ACC112 (cell line): ENCODE data around the gene ACP4.
"Not testable (repeated sequence)": the region's sequence is repeated elsewhere in the genome, so short reads cannot be mapped to it uniquely, and the experiment has no call there.

Experiments
- H2AFZ ChIP-seq: fragments of 200-600 bp; sonication (generic); one replicate; pipeline ENCODE4 v1.6.0; 2017; ENCODE audit warnings: antibody characterized with exemption, low read length; ENCODE audit not compliant: unreplicated experiment
- H3K27ac ChIP-seq: fragments of 200-600 bp; sonication (generic); 2 replicates; pipeline ENCODE4 v1.5.1; 2014; ENCODE audit warnings: low read depth, mild to moderate bottlenecking, antibody characterized with exemption, low read length, moderate library complexity
- H3K27me3 ChIP-seq: fragments of 200-600 bp; sonication (generic); 2 replicates; pipeline ENCODE4 v1.6.1; 2014; ENCODE audit warnings: mild to moderate bottlenecking, antibody characterized with exemption, low read length, moderate library complexity, mixed read lengths; ENCODE audit not compliant: insufficient read depth
- H3K36me3 ChIP-seq: fragments of 200-600 bp; sonication (generic); 2 replicates; pipeline ENCODE4 v1.6.1; 2016; ENCODE audit warnings: mild to moderate bottlenecking, antibody characterized with exemption, low read length, moderate library complexity, mixed read lengths; ENCODE audit not compliant: insufficient read depth
- H3K4me1 ChIP-seq: fragments of 200-600 bp; sonication (generic); one replicate; pipeline ENCODE4 v1.6.1; 2016; ENCODE audit warnings: low read length, mixed read lengths; ENCODE audit not compliant: insufficient read depth, unreplicated experiment, control insufficient read depth
- H3K4me3 ChIP-seq: fragments of 200-600 bp; sonication (generic); 2 replicates; pipeline ENCODE4 v1.5.1; 2014; ENCODE audit warnings: mild to moderate bottlenecking, low read depth, low read length
- H3K79me2 ChIP-seq: fragments of 200-600 bp; sonication (generic); one replicate; pipeline ENCODE4 v1.6.0; 2016; ENCODE audit warnings: low read length; ENCODE audit not compliant: control insufficient read depth, unreplicated experiment, insufficient read depth

The ACP4 gene

DNA sequence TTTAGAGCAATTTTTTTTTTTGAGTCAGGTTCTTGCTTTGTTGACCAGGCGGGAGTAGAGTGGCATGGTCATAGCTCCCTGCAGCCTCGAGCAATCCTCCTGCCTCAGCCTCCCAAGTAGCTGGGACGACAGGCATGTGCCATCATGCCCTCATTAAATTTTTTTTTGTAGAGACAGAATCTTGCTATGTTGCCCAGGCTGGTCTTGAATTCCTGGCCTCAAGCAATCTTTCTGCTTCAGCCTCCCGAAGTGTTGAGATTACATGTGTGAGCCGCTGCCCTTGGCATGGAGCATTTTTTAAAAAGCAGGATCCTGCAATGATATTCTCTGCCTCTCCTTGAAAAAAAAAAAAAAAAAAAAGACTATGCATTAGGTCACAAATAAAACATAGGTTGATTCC lies 14.1 kb upstream of the ACP4 start:
- H3K27me3 ChIP-seq = peaks cover 40% of the 10 kb centered on the region
- no peaks in the 10 kb centered on the region for H3K4me1 ChIP-seq
- H3K79me2 ChIP-seq = no peaks in the 10 kb centered on the region
- H3K27ac ChIP-seq = no peak overlapping the region
- H3K4me3 ChIP-seq = no peak overlapping the region
- H3K36me3 ChIP-seq = no peaks in the 10 kb centered on the region
- no peak overlapping the region for H2AFZ ChIP-seq

DNA sequence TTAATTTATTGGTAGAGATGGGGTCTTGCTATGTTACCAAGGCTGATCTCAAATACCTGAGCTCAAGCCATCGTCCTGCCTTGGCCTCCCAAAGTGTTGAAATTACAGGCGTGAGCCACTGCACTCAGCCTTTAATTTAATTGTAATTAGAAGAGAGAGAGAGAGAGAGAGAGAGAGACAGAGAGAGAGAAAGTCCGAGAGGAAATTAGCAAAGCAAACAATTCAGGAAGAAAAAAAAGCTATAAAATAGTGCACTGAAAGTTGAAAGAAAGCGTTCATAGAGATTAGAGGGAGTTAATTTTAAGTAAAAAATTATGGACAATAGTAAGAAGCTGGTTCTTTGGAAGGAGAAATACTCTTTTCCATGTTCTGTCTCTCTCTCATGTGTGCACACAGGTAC lies 13.0 kb upstream of the ACP4 start:
- peaks cover 41% of the 10 kb centered on the region for H3K27me3 ChIP-seq
- no peaks in the 10 kb centered on the region for H3K4me1 ChIP-seq
- H3K27ac ChIP-seq = no peak overlapping the region
- no peak overlapping the region for H3K4me3 ChIP-seq
- H3K36me3 ChIP-seq = no peaks in the 10 kb centered on the region
- H3K79me2 ChIP-seq = no peaks in the 10 kb centered on the region
- H2AFZ ChIP-seq = no peak overlapping the region

DNA sequence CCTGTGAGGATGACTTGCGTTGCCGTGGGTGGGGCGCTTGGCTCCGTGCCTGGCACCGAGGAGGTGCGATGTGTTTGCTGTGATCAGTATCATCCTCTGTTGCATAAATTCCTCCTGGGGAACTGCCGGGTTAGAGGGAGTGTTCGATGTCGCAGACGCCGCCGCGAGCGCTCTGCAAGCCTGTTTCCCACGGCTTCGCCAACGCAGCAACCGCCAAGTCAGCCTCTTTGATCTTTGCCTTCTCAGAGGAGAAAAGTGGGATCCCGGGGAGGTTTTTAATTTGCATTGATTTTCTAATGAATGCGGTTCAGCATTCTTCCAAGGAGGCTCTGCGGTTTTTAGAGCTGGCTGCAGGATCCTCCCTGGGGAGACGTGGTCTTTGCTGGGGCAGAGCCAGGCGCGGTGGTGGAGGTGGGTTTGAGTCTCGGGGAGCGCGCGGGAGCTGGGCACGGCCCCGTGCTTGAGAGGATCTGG lies 12.3 kb upstream of the ACP4 start:
- Histone ChIP-seq H3K4me3 (no peak overlapping the region), H3K79me2 (no peaks in the 10 kb centered on the region), H3K27ac (no peak overlapping the region), H3K36me3 (no peaks in the 10 kb centered on the region), H3K27me3 (peaks cover 41% of the 10 kb centered on the region), H2AFZ (no peak overlapping the region), H3K4me1 (no peaks in the 10 kb centered on the region)

DNA sequence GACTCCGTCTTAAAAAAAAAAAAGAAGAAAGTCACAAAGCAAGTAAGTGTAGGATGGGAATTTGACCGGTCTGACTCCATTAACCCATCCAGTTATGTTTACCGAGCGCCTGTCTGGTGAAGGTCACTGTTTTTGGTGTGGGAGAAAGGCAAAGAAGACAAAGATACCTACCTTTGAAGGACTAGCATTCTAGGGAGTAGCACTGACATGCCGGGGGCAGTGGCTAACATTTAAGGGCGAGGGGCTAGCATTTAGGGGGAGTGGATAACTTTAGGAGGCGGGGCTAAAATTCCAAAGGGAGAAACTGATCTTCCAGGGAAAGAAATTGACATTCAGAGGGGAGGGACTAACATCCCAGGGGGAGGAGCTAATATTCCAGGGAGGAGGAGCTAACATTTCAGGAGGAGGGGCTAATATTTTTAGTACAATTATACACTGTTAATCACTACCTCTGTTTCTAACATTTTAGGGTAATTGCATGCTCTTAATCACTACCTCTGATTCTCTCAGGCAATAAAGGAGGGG lies 11.2 kb upstream of the ACP4 start:
- Histone ChIP-seq H2AFZ (no peak overlapping the region), H3K36me3 (no peaks in the 10 kb centered on the region), H3K27ac (no peak overlapping the region), H3K4me3 (no peak overlapping the region), H3K79me2 (no peaks in the 10 kb centered on the region), H3K4me1 (no peaks in the 10 kb centered on the region), H3K27me3 (peaks cover 41% of the 10 kb centered on the region)

DNA sequence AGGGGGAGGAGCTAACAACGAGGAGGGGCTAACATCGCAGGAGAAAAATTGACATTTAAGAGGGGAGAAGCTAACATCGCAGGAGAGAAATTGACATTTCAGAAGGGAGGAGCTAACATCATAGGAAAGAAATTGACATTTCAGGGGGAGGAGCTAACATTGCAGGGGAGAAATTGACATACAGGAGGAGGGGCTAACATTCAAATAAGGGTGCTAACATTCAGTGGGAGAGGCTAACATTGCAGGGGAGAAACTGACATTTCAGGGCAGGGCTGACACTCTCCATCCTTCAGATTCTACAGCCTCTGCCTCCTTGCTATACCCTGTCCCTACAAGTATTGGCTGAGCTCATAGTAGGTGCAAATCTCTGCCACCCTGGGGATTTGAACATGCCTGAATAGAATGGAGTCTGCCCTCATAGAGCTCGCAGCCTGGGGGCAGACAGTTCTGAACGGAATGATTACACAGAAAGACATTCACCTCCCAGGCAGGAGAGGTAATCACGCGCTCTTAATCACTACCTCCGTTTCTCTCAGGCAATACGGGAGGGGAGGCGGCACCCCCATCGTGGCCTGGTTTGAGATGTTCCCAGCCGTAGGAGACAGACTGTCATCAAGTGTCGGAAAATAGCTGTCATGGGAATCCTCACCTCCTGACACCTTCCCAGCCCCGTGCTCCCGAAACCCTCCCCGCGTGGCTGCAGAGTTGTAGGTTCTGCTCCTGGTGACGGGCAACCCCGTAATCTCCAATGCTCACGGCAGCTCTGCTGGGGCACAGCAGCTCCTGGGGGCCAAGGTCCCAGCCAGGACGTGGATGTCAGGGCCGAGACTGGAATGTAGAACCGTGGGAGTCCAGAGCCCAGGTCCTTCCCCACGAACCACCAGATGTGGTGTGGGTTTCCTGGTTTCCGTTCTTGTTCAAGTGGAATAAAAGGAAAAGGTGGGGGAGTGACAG lies 10.4 kb upstream of the ACP4 start:
- Histone ChIP-seq H3K27me3 (peaks cover 41% of the 10 kb centered on the region), H3K79me2 (no peaks in the 10 kb centered on the region), H3K4me1 (no peaks in the 10 kb centered on the region), H2AFZ (no peak overlapping the region), H3K4me3 (no peak overlapping the region), H3K27ac (no peak overlapping the region), H3K36me3 (no peaks in the 10 kb centered on the region)

DNA sequence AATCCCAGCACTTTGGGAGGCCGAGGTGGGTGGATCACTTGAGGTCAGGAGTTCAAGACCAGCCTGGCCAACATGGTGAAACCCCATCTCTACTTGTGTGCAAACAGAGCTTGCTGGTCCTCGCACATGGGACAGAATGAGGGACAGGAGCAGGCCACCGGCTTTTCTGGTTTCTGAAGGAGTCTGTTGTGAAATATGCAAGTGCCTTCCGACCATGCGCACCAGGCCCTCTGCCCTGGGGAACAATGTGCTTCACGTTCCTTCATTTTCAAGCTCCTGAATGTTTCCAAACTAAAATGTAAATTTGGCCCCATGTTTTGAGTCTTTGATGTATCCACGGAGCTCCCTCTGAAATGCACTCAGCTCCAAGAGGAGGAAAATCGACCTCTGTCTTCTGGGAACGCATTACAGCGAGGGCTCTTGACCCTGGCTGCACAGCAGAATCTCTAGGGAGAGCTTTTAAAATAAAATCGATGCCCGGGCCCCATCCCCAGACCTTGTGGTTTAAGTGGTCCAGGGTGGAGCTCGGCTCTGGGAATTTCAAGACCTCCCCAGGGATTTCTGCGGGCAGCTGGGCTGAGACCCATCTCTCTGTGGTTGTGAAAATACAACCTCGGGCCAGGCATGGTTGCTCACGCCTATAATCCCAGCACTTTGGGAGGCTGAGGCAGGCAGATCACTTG lies 9.3 kb upstream of the ACP4 start:
- Histone ChIP-seq H2AFZ (no peak overlapping the region), H3K27ac (no peak overlapping the region), H3K4me3 (no peak overlapping the region), H3K27me3 (peaks cover 41% of the 10 kb centered on the region), H3K4me1 (no peaks in the 10 kb centered on the region), H3K79me2 (no peaks in the 10 kb centered on the region), H3K36me3 (no peaks in the 10 kb centered on the region)

DNA sequence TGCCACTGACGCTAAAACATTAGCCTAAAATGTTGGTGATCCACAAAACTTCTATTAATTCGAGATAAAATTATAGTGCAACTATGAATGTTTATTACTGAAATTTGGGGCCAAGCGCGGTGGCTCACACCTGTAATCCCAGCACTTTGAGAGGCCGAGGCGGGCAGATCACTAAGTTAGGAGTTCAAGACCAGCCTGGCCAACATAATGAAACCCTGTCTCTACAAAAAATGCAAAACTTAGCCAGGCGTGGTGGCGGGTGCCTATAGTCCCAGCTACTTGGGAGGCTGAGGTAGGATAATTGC lies 6.4 kb upstream of the ACP4 start:
- not testable (repeated sequence) for H2AFZ ChIP-seq, H3K79me2 ChIP-seq, H3K4me3 ChIP-seq, H3K27ac ChIP-seq, H3K4me1 ChIP-seq, H3K36me3 ChIP-seq
- H3K27me3 ChIP-seq = peaks cover 24% of the 10 kb centered on the region

DNA sequence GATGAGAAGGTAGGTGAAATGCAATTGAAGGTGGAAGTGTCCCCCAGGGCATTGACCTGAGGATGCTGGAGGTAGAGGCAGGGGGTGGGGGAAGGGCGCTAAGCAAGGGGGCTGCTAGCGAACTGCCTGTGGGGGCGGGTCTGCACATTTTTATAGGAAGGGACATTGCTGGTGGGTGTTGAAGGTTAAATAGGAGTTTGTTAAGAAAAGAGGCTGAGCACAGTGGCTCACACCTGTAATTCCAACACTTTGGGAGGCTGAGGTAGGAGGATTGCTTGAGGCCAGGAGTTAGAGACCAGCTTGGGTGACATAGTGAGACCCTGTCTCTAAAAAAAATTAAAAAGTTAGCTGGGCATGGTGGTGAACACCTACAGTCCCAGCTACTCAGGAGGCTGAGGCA lies 5.5 kb upstream of the ACP4 start:
- Histone ChIP-seq H3K36me3 (no peaks in the 10 kb centered on the region), H3K4me3 (no peak overlapping the region), H2AFZ (no peak overlapping the region), H3K4me1 (no peaks in the 10 kb centered on the region), H3K79me2 (no peaks in the 10 kb centered on the region), H3K27ac (no peak overlapping the region), H3K27me3 (peaks cover 15% of the 10 kb centered on the region)

DNA sequence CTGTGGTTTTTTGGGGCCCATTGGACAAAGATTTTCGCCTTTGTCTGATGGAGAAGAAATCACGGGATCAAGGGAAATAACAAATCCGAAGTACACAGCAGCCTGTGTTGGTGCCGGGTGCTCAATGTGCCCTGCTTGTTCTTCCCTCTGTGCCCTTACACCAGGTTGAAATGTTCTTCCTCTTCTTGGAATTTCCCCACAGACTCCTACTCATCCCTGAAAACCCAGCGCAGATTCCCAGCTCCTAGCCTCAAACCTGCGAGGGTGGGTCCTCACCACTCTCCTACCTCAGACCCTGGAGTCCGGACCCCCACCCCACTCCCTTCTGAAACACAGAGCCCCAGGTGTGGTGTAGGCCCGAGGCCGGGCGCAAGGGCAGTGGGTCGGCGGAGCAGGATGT lies 4.9 kb upstream of the ACP4 start:
- Histone ChIP-seq H2AFZ (no peak overlapping the region), H3K27me3 (peaks cover 9% of the 10 kb centered on the region; the same call in 1 of the 2 replicates), H3K36me3 (no peaks in the 10 kb centered on the region), H3K79me2 (no peaks in the 10 kb centered on the region), H3K4me3 (no peak overlapping the region), H3K27ac (no peak overlapping the region), H3K4me1 (no peaks in the 10 kb centered on the region)

DNA sequence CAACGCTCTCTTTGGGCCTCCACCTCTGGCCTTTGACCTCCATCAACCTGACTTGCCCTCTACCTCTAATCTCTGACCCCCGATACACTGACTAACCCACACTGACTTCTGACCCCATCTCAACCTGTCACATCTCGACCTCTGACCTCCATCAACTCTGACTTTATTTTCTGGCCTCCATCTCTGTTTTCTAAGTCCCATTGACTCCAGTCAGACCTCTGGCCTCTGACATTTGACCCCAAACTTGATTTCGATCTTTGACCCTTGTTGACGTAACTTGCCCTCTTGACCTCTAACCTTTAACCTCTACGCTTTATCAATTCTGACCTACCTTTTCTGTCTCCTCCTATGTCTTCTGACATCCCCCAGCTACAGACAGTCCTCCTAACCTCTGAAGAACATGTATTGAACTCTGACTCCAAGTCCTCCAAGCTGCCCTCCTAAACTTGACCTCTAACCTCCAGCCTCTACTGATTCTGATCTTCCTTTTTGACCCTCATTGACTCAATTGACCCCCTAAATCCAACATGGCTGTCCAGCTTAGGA lies 780 bp downstream of the ACP4 start:
- no peak overlapping the region for H3K27ac ChIP-seq
- no peaks in the 10 kb centered on the region for H3K27me3 ChIP-seq
- no peaks in the 10 kb centered on the region for H3K4me1 ChIP-seq
- H2AFZ ChIP-seq = no peak overlapping the region
- no peaks in the 10 kb centered on the region for H3K79me2 ChIP-seq
- H3K4me3 ChIP-seq = no peak overlapping the region
- H3K36me3 ChIP-seq = no peaks in the 10 kb centered on the region
